GM12878 (cell line): ENCODE results near the gene PYM1. TPM values are rescaled to one million over a fixed set of nuclear protein-coding genes. Genes with fewer than 3 reads are reported as not detected.
"Not testable (repeated sequence)": the region's sequence is repeated elsewhere in the genome, so short reads cannot be mapped to it uniquely, and the experiment has no call there.

ENCODE experiments used
- ATAC-seq: fragments of 200-7000 bp; cut with Tn5 transposase; 3 replicates; pipeline ENCODE4 v1.9.1; 2020; ENCODE audit warnings: mild to moderate bottlenecking, moderate library complexity
- BruUV-seq: library from RNA; stranded (reverse); fragments of 400-500 nt; replicated peaks from 2 replicates; lab custom pipeline; 2021; lab: Mats Ljungman, UMichigan
- CTCF ChIA-PET: fragments of 300-600 bp; sonication (Branson Sonifier 250); formaldehyde crosslinking; extraction: SDS; loops from one replicate; lab custom pipeline; 2021; ENCODE audit warnings: inconsistent platforms; lab: Yijun Ruan, JAX
- POLR2A ChIA-PET: fragments of 350-600 bp; formaldehyde crosslinking; extraction: SDS; loops from one replicate; lab custom pipeline; 2021; ENCODE audit warnings: inconsistent platforms; lab: Charles Lee
- RAD21 ChIA-PET: fragments of 300-600 bp; sonication (Branson Sonifier 250); formaldehyde crosslinking; loops from one replicate; lab custom pipeline; 2023; ENCODE audit warnings: antibody characterized with exemption; ENCODE audit not compliant: unreplicated experiment; lab: Charles Lee
- SMC1A ChIA-PET: fragments of 300-600 bp; sonication (Branson Sonifier 250); formaldehyde crosslinking; loops from one replicate; lab custom pipeline; 2023; ENCODE audit not compliant: unreplicated experiment, uncharacterized antibody; lab: Charles Lee
- DNase-seq: peaks from one replicate; pipeline ENCODE4 v3.0.0-alpha.2; 2011; ENCODE audit warnings: low read depth, low spot score
- FAIRE-seq: peaks from 3 replicates; lab custom pipeline; 2011; peaks lifted over from hg19 to GRCh38; lab: Jason Lieb, UNC
- H2AFZ ChIP-seq: 2 replicates; pipeline ENCODE4 v1.6.0; 2011; ENCODE audit warnings: low read depth, low read length, control low read depth; ENCODE audit not compliant: control insufficient read depth
- H3K27ac ChIP-seq: 2 replicates; pipeline ENCODE4 v1.5.1; 2011; ENCODE audit warnings: control low read depth; ENCODE audit not compliant: control insufficient read depth, insufficient read depth
- H3K27me3 ChIP-seq, 2 experiments: replicated peaks in 1 of 2; 2 replicates each; pipeline versions ENCODE4 v1.6.0 to v1.6.1; 2011; ENCODE audit warnings: low read length in 1 of 2; ENCODE audit not compliant: control insufficient read depth in 2 of 2, insufficient read depth in 2 of 2
- H3K36me3 ChIP-seq, 2 experiments: 2 replicates each; pipeline ENCODE4 v1.5.1; 2011; ENCODE audit warnings: low read length in 1 of 2; ENCODE audit not compliant: control insufficient read depth in 2 of 2, insufficient read depth in 2 of 2
- H3K4me1 ChIP-seq: 2 replicates; pipeline ENCODE4 v1.6.1; 2011; ENCODE audit warnings: mild to moderate bottlenecking, low read length, moderate library complexity, mixed read lengths; ENCODE audit not compliant: control insufficient read depth, insufficient read depth
- H3K4me2 ChIP-seq: 2 replicates; pipeline ENCODE4 v1.6.0; 2011; ENCODE audit warnings: control low read depth; ENCODE audit not compliant: control insufficient read depth, insufficient read depth
- H3K4me3 ChIP-seq: fragments of 200-600 bp; sonication (generic); 2 replicates; pipeline ENCODE4 v1.5.1; 2016
- H3K79me2 ChIP-seq: 2 replicates; pipeline ENCODE4 v1.6.0; 2011; ENCODE audit warnings: low read length; ENCODE audit not compliant: control insufficient read depth, insufficient read depth
- H3K9ac ChIP-seq: 2 replicates; pipeline ENCODE4 v1.8.0; 2011; ENCODE audit warnings: low read length, control low read depth, mixed read lengths; ENCODE audit not compliant: control insufficient read depth, insufficient read depth
- H3K9me3 ChIP-seq: replicated peaks from 3 replicates; pipeline ENCODE4 v1.5.1; 2011; ENCODE audit warnings: mild to moderate bottlenecking, low read length; ENCODE audit not compliant: control insufficient read depth, insufficient read depth
- H4K20me1 ChIP-seq: 2 replicates; pipeline ENCODE4 v1.6.0; 2011; ENCODE audit not compliant: control insufficient read depth, insufficient read depth
- HDGF ChIP-seq: fragments of 450-650 bp; IDR thresholded peaks from 2 replicates; pipeline ENCODE4 v1.6.1; 2016; ENCODE audit warnings: antibody characterized with exemption
- RUNX3 ChIP-seq: IDR thresholded peaks from 2 replicates; pipeline ENCODE4 v1.6.1; 2012; ENCODE audit warnings: low read length, inconsistent platforms
- SREBF2 ChIP-seq: IDR thresholded peaks from 2 replicates; pipeline ENCODE4 v1.6.1; 2012; ENCODE audit warnings: mild to moderate bottlenecking, low read length
- ZNF274 ChIP-seq: IDR thresholded peaks from one replicate; pipeline ENCODE4 v1.8.0; 2011; ENCODE audit not compliant: insufficient read length, insufficient read depth
- whole genome bisulfite sequencing: methylation state at CpG from one replicate; pipeline ENCODE4 v1.1.6; 2016; ENCODE audit warnings: low lambda C conversion rate; ENCODE audit not compliant: insufficient replicate concordance, insufficient coverage; ENCODE audit errors: missing lambda C conversion rate; 5-methylcytosine and 5-hydroxymethylcytosine counted together
- in situ Hi-C: fragments of 300-500 bp; cut with MboI; formaldehyde crosslinking; loops from 9 replicates; pipeline ENCODE4 v1.14.3; 2018; ENCODE audit warnings: mixed read lengths
- intact Hi-C: fragments of 100-400 bp; cut with micrococcal nuclease; formaldehyde crosslinking; loops from one replicate; pipeline ENCODE4 v1.14.2; 2022; ENCODE audit not compliant: unreplicated experiment
- polyA plus RNA-seq, 11 experiments: library from polyadenylated mRNA; depleted of rRNA in 4 of 11; unstranded in 6 of 11; stranded (reverse) in 5 of 11; fragments of >200 nt; fragmentation: Nextera tagmentation in 4 of 11; fragmentation: Illumina TruSeq in 1 of 11; extraction: Ambion mirVana in 4 of 11; extraction: Trizol in 1 of 11; gene quantifications; 1 replicate in 1 of 11; 2 replicates in 10 of 11; pipeline versions ENCODE4 v1.2.1 to v1.2.3, GENCODE V29; 2011 to 2016; ENCODE audit warnings: inconsistent platforms in 2 of 11, missing spikeins in 2 of 11, low read depth in 1 of 11
- total RNA-seq, 4 experiments: library from RNA; depleted of rRNA in 3 of 4; stranded (reverse); fragments of >200 nt in 3 of 4; fragmentation: Illumina TruSeq in 1 of 4; extraction: Trizol in 1 of 4; gene quantifications; 2 replicates each; pipeline versions ENCODE4 v1.2.1 to v1.2.3, GENCODE V29; 2013 to 2021
- TF ChIP-seq, protein P1 (sequence below), 3 experiments: IDR thresholded peaks in 2 of 3; conservative IDR thresholded peaks in 1 of 3; 2 replicates each; pipeline ENCODE4 v1.5.1; 2011; ENCODE audit warnings: low read depth in 3 of 3, low read length in 3 of 3, mild to moderate bottlenecking in 3 of 3, control low read depth in 2 of 3, moderate library complexity in 2 of 3, inconsistent platforms in 1 of 3, mixed read lengths in 1 of 3; ENCODE audit not compliant: control insufficient read depth in 2 of 3, insufficient read depth in 1 of 3; ENCODE audit errors: extremely low read depth in 1 of 3

Gene PYM1
- total and polyA plus RNA-seq, 10 of the 15 experiments (the other 5 are each of a cell fraction or from before 2014, with no cell fraction given): 33.9 to 93.4 (median 55.8) TPM

DNA sequence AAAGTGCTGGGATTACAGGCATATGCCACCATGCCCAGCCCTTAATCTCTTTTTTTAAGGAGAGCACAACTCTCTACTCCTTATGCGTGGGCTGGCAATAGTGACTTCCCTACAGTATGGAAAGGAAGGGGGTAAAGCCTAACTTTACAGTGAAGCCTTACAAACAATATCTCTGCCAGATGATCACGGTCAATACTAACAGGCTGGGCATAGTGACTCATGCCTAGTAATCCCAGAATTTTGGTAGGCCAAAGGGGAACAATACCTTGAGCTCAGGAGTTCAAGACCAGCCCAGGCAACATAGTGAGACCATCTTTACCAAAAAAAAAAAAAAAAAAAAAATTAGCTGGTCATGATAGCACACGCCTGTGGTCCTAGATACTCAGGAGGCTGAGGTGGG is 5.6 kb downstream of the PYM1 start:
- no peaks in the 10 kb centered on the region for H4K20me1 ChIP-seq
- no TSS peak for BruUV-seq
- peaks cover 0 to 23% of the 10 kb centered on the region in 2 experiments; a peak in 3 of 4 replicates for H3K36me3 ChIP-seq
- no peak for TF ChIP-seq SREBF2
- TF ChIP-seq ZNF274: no peak
- no peak for TF ChIP-seq HDGF
- TF ChIP-seq, protein P1, sequence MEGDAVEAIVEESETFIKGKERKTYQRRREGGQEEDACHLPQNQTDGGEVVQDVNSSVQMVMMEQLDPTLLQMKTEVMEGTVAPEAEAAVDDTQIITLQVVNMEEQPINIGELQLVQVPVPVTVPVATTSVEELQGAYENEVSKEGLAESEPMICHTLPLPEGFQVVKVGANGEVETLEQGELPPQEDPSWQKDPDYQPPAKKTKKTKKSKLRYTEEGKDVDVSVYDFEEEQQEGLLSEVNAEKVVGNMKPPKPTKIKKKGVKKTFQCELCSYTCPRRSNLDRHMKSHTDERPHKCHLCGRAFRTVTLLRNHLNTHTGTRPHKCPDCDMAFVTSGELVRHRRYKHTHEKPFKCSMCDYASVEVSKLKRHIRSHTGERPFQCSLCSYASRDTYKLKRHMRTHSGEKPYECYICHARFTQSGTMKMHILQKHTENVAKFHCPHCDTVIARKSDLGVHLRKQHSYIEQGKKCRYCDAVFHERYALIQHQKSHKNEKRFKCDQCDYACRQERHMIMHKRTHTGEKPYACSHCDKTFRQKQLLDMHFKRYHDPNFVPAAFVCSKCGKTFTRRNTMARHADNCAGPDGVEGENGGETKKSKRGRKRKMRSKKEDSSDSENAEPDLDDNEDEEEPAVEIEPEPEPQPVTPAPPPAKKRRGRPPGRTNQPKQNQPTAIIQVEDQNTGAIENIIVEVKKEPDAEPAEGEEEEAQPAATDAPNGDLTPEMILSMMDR (IDR thresholded peaks at IDR 0.05 in 2 of 3, conservative IDR thresholded peaks at IDR 0.05 in 1 of 3; ENCODE audit: control insufficient read depth in 2 of 3, extremely low read depth in 1 of 3, insufficient read depth in 1 of 3, low read depth in 3 of 3, low read length in 3 of 3): no peak
- TF ChIP-seq RUNX3: no peak
- 0 out of 2 replicates have a peak overlapping the region, but pooled peaks have one; percentile 2 for H3K4me3 ChIP-seq
- intact Hi-C loops: no loop called here
- H3K79me2 ChIP-seq: peaks cover 75% of the 10 kb centered on the region
- no peaks in the 10 kb centered on the region for H3K4me1 ChIP-seq
- SMC1A ChIA-PET: interaction anchor here (0.6 to 1.0 kb wide), 2 partner anchors 15 to 104 kb away, joined by 3 read pairs; no protein-coding TSS in a partner anchor
- 87% methylated on average over 3 of the region's 3 CpGs for WGBS
- CTCF ChIA-PET: interaction anchor here (0.6 to 1.4 kb wide), 5 partner anchors 8 to 184 kb away, joined by 3 to 5 read pairs (median 4); no protein-coding TSS in a partner anchor
- no peak for FAIRE-seq
- no peak overlapping the region for H3K27ac ChIP-seq
- POLR2A ChIA-PET: interaction anchor here (0.6 kb wide), 2 partner anchors 8 to 147 kb away, joined by 3 to 4 read pairs; no protein-coding TSS in a partner anchor
- H3K9me3 ChIP-seq: no peaks in the 10 kb centered on the region
- H3K27me3 ChIP-seq: no peaks in the 10 kb centered on the region
- RAD21 ChIA-PET: interaction anchor here (1.0 kb wide), 1 partner anchor 183 kb away, joined by 3 read pairs; no protein-coding TSS in a partner anchor
- no peak overlapping the region for H2AFZ ChIP-seq
- H3K4me2 ChIP-seq: no peak overlapping the region
- ATAC-seq: no peak
- in situ Hi-C loops: no loop called here
- DNase-seq: no peak
- H3K9ac ChIP-seq: no peak overlapping the region

DNA sequence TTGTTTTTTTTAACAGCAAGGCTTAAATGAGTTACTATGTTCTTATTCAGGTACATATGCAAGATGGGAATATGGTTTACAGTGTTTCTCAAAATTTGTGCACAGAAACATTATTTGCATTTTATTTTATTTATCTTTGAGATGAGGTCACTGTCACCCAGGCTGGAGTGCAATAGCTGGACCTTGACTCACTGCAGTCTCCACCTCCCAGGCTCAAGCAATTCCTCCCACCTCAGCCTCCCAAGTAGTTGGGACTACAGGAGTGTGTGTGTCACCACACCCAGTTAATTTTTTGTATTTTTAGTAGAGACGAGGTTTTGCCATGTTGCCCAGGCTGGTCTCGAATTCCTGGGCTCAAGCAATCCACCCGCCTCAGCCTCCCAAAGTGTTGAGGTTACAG is 8.7 kb downstream of the PYM1 start:
- DNase-seq, BruUV-seq, CTCF ChIA-PET, H3K4me1 ChIP-seq, H4K20me1 ChIP-seq, H3K9ac ChIP-seq, FAIRE-seq, RAD21 ChIA-PET, H3K4me3 ChIP-seq, H3K27me3 ChIP-seq, POLR2A ChIA-PET, H3K27ac ChIP-seq, H3K9me3 ChIP-seq, intact Hi-C loops, in situ Hi-C loops, ATAC-seq, H2AFZ ChIP-seq, H3K4me2 ChIP-seq: not testable (repeated sequence)
- H3K36me3 ChIP-seq: peaks cover 0 to 23% of the 10 kb centered on the region in 2 experiments; a peak in 3 of 4 replicates
- 53% methylated on average over 3 of the region's 3 CpGs for WGBS
- SMC1A ChIA-PET: interaction anchor here (1.0 kb wide), 1 partner anchor 180 kb away, joined by 3 read pairs; no protein-coding TSS in a partner anchor
- peaks cover 57% of the 10 kb centered on the region for H3K79me2 ChIP-seq
